Mesendoderm (in vitro differentiated cells): ENCODE measurements around the gene NTRK1.

ENCODE experiments used
- DNase-seq: peaks from one replicate; pipeline ENCODE4 v3.0.0; 2013
- H2AK5ac ChIP-seq: 2 replicates; pipeline ENCODE4 v1.6.1; 2013; ENCODE audit warnings: low read length, inconsistent platforms
- H2BK120ac ChIP-seq: 2 replicates; pipeline ENCODE4 v1.6.1; 2013; ENCODE audit warnings: low read depth, mild to moderate bottlenecking, low read length, moderate library complexity, mixed read lengths
- H2BK15ac ChIP-seq: replicated peaks from 2 replicates; pipeline ENCODE4 v1.6.1; 2013; ENCODE audit warnings: low read depth, mild to moderate bottlenecking, moderate library complexity
- H2BK5ac ChIP-seq: 2 replicates; pipeline ENCODE4 v1.6.1; 2013; ENCODE audit warnings: low read length, inconsistent platforms
- H3K18ac ChIP-seq: 2 replicates; pipeline ENCODE4 v1.6.1; 2013; ENCODE audit warnings: mild to moderate bottlenecking, low read length, mixed read lengths
- H3K23ac ChIP-seq: one replicate; pipeline ENCODE4 v1.6.1; 2013; ENCODE audit warnings: low read length
- H3K27ac ChIP-seq: 2 replicates; pipeline ENCODE4 v1.5.1; 2013; ENCODE audit warnings: low read depth, mild to moderate bottlenecking, inconsistent platforms, low read length, moderate library complexity
- H3K27me3 ChIP-seq: 2 replicates; pipeline ENCODE4 v1.6.1; 2013; ENCODE audit warnings: low read length, control low read depth, mild to moderate bottlenecking, inconsistent platforms; ENCODE audit not compliant: insufficient read depth, poor library complexity
- H3K36me3 ChIP-seq: 2 replicates; pipeline ENCODE4 v1.6.1; 2013; ENCODE audit warnings: low read length, inconsistent platforms; ENCODE audit not compliant: control insufficient read depth, insufficient read depth
- H3K4ac ChIP-seq: one replicate; pipeline ENCODE4 v1.6.1; 2013; ENCODE audit warnings: low read depth, mild to moderate bottlenecking, low read length, moderate library complexity
- H3K4me1 ChIP-seq: 2 replicates; pipeline ENCODE4 v1.6.1; 2013; ENCODE audit warnings: low read depth, low read length, inconsistent platforms; ENCODE audit not compliant: control insufficient read depth
- H3K4me2 ChIP-seq: 2 replicates; pipeline ENCODE4 v1.6.1; 2013; ENCODE audit warnings: low read length
- H3K4me3 ChIP-seq: 2 replicates; pipeline ENCODE4 v1.5.1; 2013; ENCODE audit warnings: mild to moderate bottlenecking, low read length
- H3K56ac ChIP-seq: one replicate; pipeline ENCODE4 v1.6.1; 2013; ENCODE audit warnings: low read length
- H3K79me1 ChIP-seq: 2 replicates; pipeline ENCODE4 v1.6.1; 2013; ENCODE audit warnings: low read length, inconsistent platforms
- H3K79me2 ChIP-seq: 2 replicates; pipeline ENCODE4 v1.6.1; 2013; ENCODE audit warnings: mild to moderate bottlenecking, low read length; ENCODE audit not compliant: control insufficient read depth, insufficient read depth
- H3K9ac ChIP-seq: 2 replicates; pipeline ENCODE4 v1.6.1; 2013; ENCODE audit warnings: low read length, inconsistent platforms
- H4K5ac ChIP-seq: one replicate; pipeline ENCODE4 v1.6.1; 2013; ENCODE audit warnings: low read length
- H4K8ac ChIP-seq: one replicate; pipeline ENCODE4 v1.6.1; 2013; ENCODE audit warnings: low read depth, mild to moderate bottlenecking, control low read depth, low read length, moderate library complexity
- WGBS: extraction: QIAGEN DNeasy Blood & Tissue Kit; methylation state at CpG from one replicate; pipeline ENCODE4 v1.1.7; 2013; ENCODE audit warnings: low lambda C conversion rate, missing lambda C conversion rate; ENCODE audit not compliant: insufficient coverage; ENCODE audit errors: extremely low coverage; 5-methylcytosine and 5-hydroxymethylcytosine counted together

NTRK1 gene

GRCh38 chr1:156844638-156845037 is 16.0 kb upstream of the NTRK1 start:
- peaks cover 45% of the 10 kb centered on the region for H3K27me3 ChIP-seq
- no peak for DNase-seq
- no peak overlapping the region for H2BK15ac ChIP-seq
- WGBS = no CpG with 5 or more reads among the region's 14 CpGs
- no peak overlapping the region for H4K8ac ChIP-seq
- no peak overlapping the region for H4K5ac ChIP-seq
- no peak overlapping the region for H3K56ac ChIP-seq
- H2AK5ac ChIP-seq = no peak overlapping the region
- no peak overlapping the region for H3K23ac ChIP-seq
- H3K79me1 ChIP-seq = no peaks in the 10 kb centered on the region
- no peak overlapping the region for H3K4me2 ChIP-seq
- no peak overlapping the region for H3K4ac ChIP-seq
- H2BK5ac ChIP-seq = no peak overlapping the region
- H3K4me3 ChIP-seq = no peak overlapping the region
- H2BK120ac ChIP-seq = no peak overlapping the region
- H3K9ac ChIP-seq = no peak overlapping the region
- no peaks in the 10 kb centered on the region for H3K36me3 ChIP-seq
- no peak overlapping the region for H3K18ac ChIP-seq
- no peaks in the 10 kb centered on the region for H3K79me2 ChIP-seq
- no peak overlapping the region for H3K27ac ChIP-seq
- H3K4me1 ChIP-seq = no peaks in the 10 kb centered on the region

- DNase-seq = no peak
- Histone ChIP-seq H3K4me2 (peak overlapping the region; percentile 3), H2BK5ac (no peak overlapping the region), H3K9ac (no peak overlapping the region), H4K8ac (no peak overlapping the region), H3K27me3 (peaks cover 45% of the 10 kb centered on the region), H3K18ac (no peak overlapping the region), H4K5ac (no peak overlapping the region), H3K4me3 (no peak overlapping the region), H2BK15ac (no peak overlapping the region), H3K27ac (no peak overlapping the region), H3K36me3 (no peaks in the 10 kb centered on the region), H3K4ac (no peak overlapping the region), H3K56ac (no peak overlapping the region), H3K23ac (no peak overlapping the region), H3K79me2 (no peaks in the 10 kb centered on the region), H3K79me1 (no peaks in the 10 kb centered on the region), H3K4me1 (no peaks in the 10 kb centered on the region), H2AK5ac (no peak overlapping the region), H2BK120ac (no peak overlapping the region)
- WGBS = no CpG with 5 or more reads among the region's 69 CpGs
Observed at GRCh38 chr1:156845055-156845952, 15.4 kb upstream of the NTRK1 start.

GRCh38 chr1:156845953-156846545 is 14.6 kb upstream of the NTRK1 start:
- no peak overlapping the region for H2BK5ac ChIP-seq
- no peak overlapping the region for H3K9ac ChIP-seq
- H3K4me1 ChIP-seq = no peaks in the 10 kb centered on the region
- no peaks in the 10 kb centered on the region for H3K79me1 ChIP-seq
- no peaks in the 10 kb centered on the region for H3K36me3 ChIP-seq
- H3K56ac ChIP-seq = no peak overlapping the region
- H3K18ac ChIP-seq = no peak overlapping the region
- no peak overlapping the region for H3K4ac ChIP-seq
- H3K4me2 ChIP-seq = no peak overlapping the region
- H3K23ac ChIP-seq = no peak overlapping the region
- no peak overlapping the region for H2BK15ac ChIP-seq
- H3K27ac ChIP-seq = no peak overlapping the region
- no peak overlapping the region for H4K8ac ChIP-seq
- no peak overlapping the region for H4K5ac ChIP-seq
- no peak overlapping the region for H3K4me3 ChIP-seq
- peaks cover 45% of the 10 kb centered on the region for H3K27me3 ChIP-seq
- no peak for DNase-seq
- H3K79me2 ChIP-seq = no peaks in the 10 kb centered on the region
- H2BK120ac ChIP-seq = no peak overlapping the region
- WGBS = no CpG with 5 or more reads among the region's 18 CpGs
- H2AK5ac ChIP-seq = no peak overlapping the region

- no peak overlapping the region for H2AK5ac ChIP-seq
- no peak overlapping the region for H2BK15ac ChIP-seq
- no peak overlapping the region for H2BK5ac ChIP-seq
- no peak overlapping the region for H2BK120ac ChIP-seq
- H3K4ac ChIP-seq = no peak overlapping the region
- H3K56ac ChIP-seq = no peak overlapping the region
- no peaks in the 10 kb centered on the region for H3K79me1 ChIP-seq
- H3K4me1 ChIP-seq = no peaks in the 10 kb centered on the region
- H3K36me3 ChIP-seq = no peaks in the 10 kb centered on the region
- no peak overlapping the region for H3K23ac ChIP-seq
- H3K27ac ChIP-seq = no peak overlapping the region
- H3K9ac ChIP-seq = no peak overlapping the region
- H3K27me3 ChIP-seq = peaks cover 45% of the 10 kb centered on the region
- no peak overlapping the region for H4K8ac ChIP-seq
- H3K18ac ChIP-seq = no peak overlapping the region
- H4K5ac ChIP-seq = no peak overlapping the region
- H3K4me2 ChIP-seq = no peak overlapping the region
- no peak for DNase-seq
- WGBS = no CpG with 5 or more reads among the region's 5 CpGs
- H3K79me2 ChIP-seq = no peaks in the 10 kb centered on the region
- H3K4me3 ChIP-seq = no peak overlapping the region
Observed at GRCh38 chr1:156846643-156847042, 14.0 kb upstream of the NTRK1 start.

GRCh38 chr1:156847591-156848460 is 12.8 kb upstream of the NTRK1 start:
- no peaks in the 10 kb centered on the region for H3K79me2 ChIP-seq
- no peak overlapping the region for H4K8ac ChIP-seq
- H3K27ac ChIP-seq = no peak overlapping the region
- no peak overlapping the region for H2BK15ac ChIP-seq
- DNase-seq = no peak
- H2BK120ac ChIP-seq = no peak overlapping the region
- H2AK5ac ChIP-seq = no peak overlapping the region
- H3K4me3 ChIP-seq = no peak overlapping the region
- H3K4ac ChIP-seq = no peak overlapping the region
- peaks cover 45% of the 10 kb centered on the region for H3K27me3 ChIP-seq
- no peak overlapping the region for H3K23ac ChIP-seq
- H3K18ac ChIP-seq = no peak overlapping the region
- H3K79me1 ChIP-seq = no peaks in the 10 kb centered on the region
- no peaks in the 10 kb centered on the region for H3K36me3 ChIP-seq
- H3K4me1 ChIP-seq = no peaks in the 10 kb centered on the region
- no peak overlapping the region for H3K4me2 ChIP-seq
- no peak overlapping the region for H4K5ac ChIP-seq
- no CpG with 5 or more reads among the region's 7 CpGs for WGBS
- H3K9ac ChIP-seq = no peak overlapping the region
- no peak overlapping the region for H3K56ac ChIP-seq
- H2BK5ac ChIP-seq = no peak overlapping the region
